AG10803 (cell line): Measurements from ENCODE around the gene C12orf50.
"Not testable (repeated sequence)": the region's sequence is repeated elsewhere in the genome, so short reads cannot be mapped to it uniquely, and the experiment has no call there.

ENCODE experiments used
- DNase-seq: peaks from one replicate; pipeline ENCODE4 v3.0.0; 2010; ENCODE audit warnings: low read depth
- H3K4me3 ChIP-seq: 2 replicates; pipeline ENCODE4 v1.5.1; 2011; ENCODE audit warnings: mild to moderate bottlenecking, low read length, control low read depth
- TF ChIP-seq, protein P1 (sequence below): conservative IDR thresholded peaks from 2 replicates; pipeline ENCODE4 v1.5.1; 2011; ENCODE audit warnings: mild to moderate bottlenecking, low read length, control low read depth, inconsistent platforms

The C12orf50 gene

DNA sequence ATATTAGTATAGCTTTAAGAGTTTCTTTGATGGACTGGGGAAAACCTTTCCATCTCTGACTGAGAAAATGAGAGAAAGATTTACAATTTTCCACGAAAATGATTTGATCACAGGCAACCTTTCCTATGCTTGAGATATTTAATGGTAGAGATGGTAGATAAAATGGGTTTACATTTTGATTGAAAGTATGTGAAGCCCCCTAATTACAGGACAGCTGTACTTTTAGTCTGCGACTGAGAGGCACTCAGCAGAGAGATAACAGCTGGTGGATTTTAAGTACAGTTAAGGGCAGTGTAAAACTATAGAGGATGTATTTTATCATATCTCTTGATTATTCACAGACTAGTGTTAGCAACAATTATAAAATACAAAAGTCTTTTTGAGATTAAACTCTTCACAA is 40.7 kb downstream of the C12orf50 start:
- TF ChIP-seq, protein P1, sequence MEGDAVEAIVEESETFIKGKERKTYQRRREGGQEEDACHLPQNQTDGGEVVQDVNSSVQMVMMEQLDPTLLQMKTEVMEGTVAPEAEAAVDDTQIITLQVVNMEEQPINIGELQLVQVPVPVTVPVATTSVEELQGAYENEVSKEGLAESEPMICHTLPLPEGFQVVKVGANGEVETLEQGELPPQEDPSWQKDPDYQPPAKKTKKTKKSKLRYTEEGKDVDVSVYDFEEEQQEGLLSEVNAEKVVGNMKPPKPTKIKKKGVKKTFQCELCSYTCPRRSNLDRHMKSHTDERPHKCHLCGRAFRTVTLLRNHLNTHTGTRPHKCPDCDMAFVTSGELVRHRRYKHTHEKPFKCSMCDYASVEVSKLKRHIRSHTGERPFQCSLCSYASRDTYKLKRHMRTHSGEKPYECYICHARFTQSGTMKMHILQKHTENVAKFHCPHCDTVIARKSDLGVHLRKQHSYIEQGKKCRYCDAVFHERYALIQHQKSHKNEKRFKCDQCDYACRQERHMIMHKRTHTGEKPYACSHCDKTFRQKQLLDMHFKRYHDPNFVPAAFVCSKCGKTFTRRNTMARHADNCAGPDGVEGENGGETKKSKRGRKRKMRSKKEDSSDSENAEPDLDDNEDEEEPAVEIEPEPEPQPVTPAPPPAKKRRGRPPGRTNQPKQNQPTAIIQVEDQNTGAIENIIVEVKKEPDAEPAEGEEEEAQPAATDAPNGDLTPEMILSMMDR = no peak
- H3K4me3 ChIP-seq = no peak overlapping the region
- no peak for DNase-seq

DNA sequence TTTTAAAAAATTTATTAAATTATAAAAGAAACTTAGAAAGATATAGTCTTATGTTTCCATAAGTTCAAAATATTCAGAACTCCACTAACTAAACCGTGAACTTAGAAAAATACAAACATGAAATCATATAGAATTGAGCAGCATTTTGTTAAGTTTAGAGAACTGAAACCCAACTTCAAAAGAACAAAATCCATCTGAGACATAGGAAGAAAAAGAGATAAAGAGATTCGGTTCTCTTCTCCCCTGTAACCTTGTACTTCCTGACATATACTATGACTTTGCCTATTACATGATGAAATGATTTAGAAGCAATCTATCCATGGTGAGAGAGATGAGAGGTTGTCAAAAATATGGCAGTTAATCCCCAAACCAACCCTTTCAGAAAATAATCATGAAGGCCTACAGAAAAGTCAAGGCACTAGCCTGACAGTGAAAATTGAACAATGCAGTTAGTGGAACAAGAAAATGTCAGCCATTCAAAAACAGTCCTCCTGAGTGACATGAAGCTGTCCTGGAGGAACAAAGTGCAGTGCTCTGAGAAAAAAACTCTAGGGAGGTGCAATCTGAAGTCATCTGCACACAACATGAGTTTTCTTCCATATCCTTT is 44.0 kb downstream of the C12orf50 start:
- DNase-seq = no peak
- H3K4me3 ChIP-seq = no peak overlapping the region
- TF ChIP-seq, protein P1 = no peak

DNA sequence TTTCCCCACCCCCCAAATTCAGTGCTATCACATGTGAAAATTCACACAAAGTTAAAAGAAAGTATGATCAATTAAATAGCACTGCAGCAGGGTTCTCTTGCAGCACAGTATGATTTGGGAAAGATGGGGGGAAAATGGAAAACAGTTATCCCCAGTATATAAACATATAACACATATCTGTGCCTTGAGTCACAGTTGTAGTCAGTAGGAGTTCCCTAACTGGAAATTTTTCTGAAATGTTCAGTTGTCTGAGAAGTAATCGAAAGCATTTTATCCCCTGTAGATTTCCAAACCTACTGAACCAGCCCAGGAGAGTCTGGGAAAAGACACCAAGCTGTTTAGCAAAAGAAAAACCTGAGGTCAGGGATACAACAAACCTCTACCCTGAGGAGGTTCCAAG is 47.0 kb downstream of the C12orf50 start:
- DNase-seq = peak; percentile 1
- H3K4me3 ChIP-seq = no peak overlapping the region
- TF ChIP-seq, protein P1 = no peak

DNA sequence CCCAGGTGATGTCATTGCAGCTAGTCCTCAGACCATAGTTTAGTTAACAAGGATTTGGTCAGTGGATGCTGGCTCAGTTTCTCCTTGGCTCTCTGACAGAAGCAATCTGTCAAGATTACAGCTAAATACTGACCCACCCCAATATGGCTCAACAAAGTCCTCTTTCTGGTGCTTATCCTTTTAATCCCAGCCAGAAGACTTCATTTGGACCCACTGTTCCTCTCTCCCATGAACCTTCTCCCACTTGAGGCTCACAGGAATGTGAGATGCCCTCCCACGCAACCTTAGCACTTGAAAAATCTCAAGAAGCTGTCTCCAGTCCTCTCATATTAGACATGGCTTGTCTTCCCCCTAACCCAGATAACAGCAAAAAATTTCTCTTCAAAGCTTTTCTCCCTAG is 47.7 kb downstream of the C12orf50 start:
- no peak for DNase-seq
- H3K4me3 ChIP-seq = no peak overlapping the region
- TF ChIP-seq, protein P1 = no peak

DNA sequence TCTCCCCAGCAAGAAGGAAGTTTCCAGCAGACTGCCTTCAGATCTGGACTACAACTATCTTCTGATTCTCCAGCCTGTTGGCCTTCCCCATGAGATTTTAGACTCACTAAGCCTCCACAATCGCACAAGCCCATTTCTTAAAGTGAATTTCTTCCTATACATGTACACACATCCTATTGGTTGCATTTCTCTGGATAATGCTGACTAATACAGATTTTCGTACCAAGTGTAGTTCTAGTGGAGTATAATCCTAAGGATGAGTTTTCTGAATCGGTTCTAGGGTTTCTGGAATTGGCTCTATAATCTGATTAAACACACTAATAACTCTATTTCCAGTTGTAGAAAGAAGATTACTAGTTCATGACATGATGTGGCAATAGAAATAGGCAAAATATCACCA is 53.3 kb downstream of the C12orf50 start:
- TF ChIP-seq, protein P1 = no peak
- no peak overlapping the region for H3K4me3 ChIP-seq
- no peak for DNase-seq

DNA sequence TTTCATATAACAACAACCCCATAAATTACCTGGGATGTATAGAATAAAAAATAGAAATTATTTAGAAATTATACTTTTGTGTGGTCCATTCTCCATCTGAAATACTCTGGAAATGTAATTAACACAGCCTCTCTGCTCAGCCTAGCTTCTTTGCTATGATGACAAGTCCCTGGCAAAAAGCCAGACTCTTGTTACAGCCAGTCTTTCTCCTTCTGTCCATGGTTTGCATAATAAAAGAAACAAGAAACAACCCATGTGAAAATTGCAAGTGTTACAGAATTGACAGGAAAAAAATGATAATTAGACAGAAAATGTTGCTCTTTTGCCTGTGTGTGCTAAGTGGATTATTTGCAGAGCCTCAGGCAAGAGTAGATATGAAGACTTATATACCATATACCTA is 61.3 kb downstream of the C12orf50 start:
- no peak for DNase-seq
- no peak overlapping the region for H3K4me3 ChIP-seq
- TF ChIP-seq, protein P1 = no peak

DNA sequence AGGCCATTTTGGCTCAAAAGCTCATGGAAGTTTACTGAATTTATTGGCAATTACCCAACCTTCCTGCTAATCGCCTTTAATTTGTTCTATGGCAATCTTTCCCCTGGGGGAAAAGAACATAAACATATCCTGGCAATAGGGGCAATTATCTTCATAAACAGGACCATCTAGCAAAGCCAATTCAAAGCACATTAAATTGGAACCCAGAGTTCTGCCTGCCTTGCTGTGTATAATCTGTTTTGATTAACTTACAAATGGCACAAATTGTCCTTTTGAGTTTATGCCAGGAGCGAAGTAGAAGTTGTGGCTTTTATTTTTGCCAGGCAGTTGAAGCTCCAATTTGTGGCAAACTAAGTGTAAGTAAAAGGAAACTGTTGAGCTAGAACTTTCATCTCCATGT is 68.6 kb downstream of the C12orf50 start:
- TF ChIP-seq, protein P1 = no peak
- DNase-seq = no peak
- H3K4me3 ChIP-seq = no peak overlapping the region

DNA sequence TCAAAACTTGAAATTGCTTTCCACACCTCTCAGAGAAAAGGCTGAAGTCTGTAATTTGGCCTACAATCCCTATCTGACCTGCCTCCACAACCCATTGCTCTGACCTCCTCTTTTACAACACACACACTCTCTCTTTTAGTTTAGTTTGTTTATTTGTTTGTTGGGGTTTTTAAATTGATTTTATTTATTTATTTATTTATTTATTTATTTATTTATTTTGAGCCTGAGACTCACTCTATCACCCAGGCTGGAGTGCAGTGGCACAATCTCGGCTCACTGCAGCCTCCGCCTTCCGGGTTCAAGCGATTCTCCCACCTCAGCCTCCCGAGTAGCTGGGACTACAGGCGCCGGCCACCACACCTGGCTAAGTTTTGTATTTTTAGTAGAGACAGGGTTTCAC is 75.2 kb downstream of the C12orf50 start:
- H3K4me3 ChIP-seq, DNase-seq: not testable (repeated sequence)
